Neural crest cell (in vitro differentiated cells): ENCODE measurements around the gene DLX3. TPM values are rescaled to one million over a fixed set of nuclear protein-coding genes. Genes with fewer than 3 reads are reported as not detected.

ENCODE experiments used
- DNase-seq: peaks from one replicate; pipeline ENCODE4 v3.0.0; 2021; ENCODE audit warnings: low read depth, mixed read lengths, low spot score
- H3K27ac Mint-ChIP-seq: one replicate; pipeline ENCODE4 v1.8.0; 2021; ENCODE audit warnings: mild to moderate bottlenecking, mixed read lengths; ENCODE audit not compliant: unreplicated experiment
- H3K27me3 Mint-ChIP-seq: 2 replicates; pipeline ENCODE4 v1.8.0; 2021; ENCODE audit warnings: low read depth, mild to moderate bottlenecking, mixed read lengths
- H3K36me3 Mint-ChIP-seq: 2 replicates; pipeline ENCODE4 v1.8.0; 2021; ENCODE audit warnings: low read depth, mild to moderate bottlenecking, mixed read lengths
- H3K4me1 Mint-ChIP-seq: 2 replicates; pipeline ENCODE4 v1.8.0; 2021; ENCODE audit warnings: mixed read lengths
- H3K4me3 Mint-ChIP-seq: one replicate; pipeline ENCODE4 v1.8.0; 2021; ENCODE audit warnings: mild to moderate bottlenecking, mixed read lengths
- H3K9me3 Mint-ChIP-seq: 2 replicates; pipeline ENCODE4 v1.8.0; 2021; ENCODE audit warnings: mixed read lengths
- total RNA-seq: library from RNA; stranded (reverse); gene quantifications from 2 replicates; pipeline ENCODE4 v1.2.1, GENCODE V29; 2021
- TF ChIP-seq, protein P1 (sequence below): fragments of 200-600 bp; sonication (generic); conservative IDR thresholded peaks from 2 replicates; pipeline ENCODE4 v1.5.0; 2021; ENCODE audit warnings: antibody characterized with exemption, mild to moderate bottlenecking

DLX3 gene
- total RNA-seq, 1 donor from 2014 or later = 1.0 TPM

DNA sequence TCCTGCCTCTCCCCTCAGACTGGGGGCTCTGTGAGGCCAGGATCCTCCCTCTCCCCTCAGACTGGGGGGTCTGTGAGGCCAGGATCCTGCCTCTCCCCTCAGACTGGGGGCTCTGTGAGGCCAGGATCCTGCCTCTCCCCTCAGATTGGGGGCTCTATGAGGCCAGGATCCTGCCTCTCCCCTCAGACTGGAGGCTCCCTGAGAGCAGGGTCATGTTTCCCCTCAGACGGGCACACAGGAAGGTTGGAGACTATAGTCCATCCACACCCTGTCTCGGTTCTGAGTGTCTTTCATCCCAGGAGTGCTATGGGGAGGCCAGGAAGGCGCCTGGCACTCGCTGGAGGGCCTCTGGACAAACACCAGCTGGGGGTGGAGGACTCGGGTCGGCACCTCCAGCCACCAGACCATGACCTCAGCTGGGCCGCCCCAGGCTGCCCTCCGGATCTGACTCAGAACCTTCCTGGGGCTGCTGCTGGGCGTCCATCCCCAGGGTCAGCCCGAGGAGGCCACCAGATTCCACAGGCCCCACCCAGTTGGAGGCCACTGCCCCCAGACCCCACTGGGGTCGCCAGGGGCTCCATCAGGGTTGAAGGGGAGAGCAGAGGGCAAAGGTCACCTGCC is 48.0 kb downstream of the DLX3 start:
- Mint-ChIP-seq H3K9me3 (no peaks in the 10 kb centered on the region), H3K27me3 (peaks cover 56% of the 10 kb centered on the region), H3K4me1 (peaks cover 4% of the 10 kb centered on the region), H3K4me3 (no peak overlapping the region), H3K36me3 (no peaks in the 10 kb centered on the region), H3K27ac (no peak overlapping the region)
- DNase-seq = no peak
- TF ChIP-seq, protein P1, sequence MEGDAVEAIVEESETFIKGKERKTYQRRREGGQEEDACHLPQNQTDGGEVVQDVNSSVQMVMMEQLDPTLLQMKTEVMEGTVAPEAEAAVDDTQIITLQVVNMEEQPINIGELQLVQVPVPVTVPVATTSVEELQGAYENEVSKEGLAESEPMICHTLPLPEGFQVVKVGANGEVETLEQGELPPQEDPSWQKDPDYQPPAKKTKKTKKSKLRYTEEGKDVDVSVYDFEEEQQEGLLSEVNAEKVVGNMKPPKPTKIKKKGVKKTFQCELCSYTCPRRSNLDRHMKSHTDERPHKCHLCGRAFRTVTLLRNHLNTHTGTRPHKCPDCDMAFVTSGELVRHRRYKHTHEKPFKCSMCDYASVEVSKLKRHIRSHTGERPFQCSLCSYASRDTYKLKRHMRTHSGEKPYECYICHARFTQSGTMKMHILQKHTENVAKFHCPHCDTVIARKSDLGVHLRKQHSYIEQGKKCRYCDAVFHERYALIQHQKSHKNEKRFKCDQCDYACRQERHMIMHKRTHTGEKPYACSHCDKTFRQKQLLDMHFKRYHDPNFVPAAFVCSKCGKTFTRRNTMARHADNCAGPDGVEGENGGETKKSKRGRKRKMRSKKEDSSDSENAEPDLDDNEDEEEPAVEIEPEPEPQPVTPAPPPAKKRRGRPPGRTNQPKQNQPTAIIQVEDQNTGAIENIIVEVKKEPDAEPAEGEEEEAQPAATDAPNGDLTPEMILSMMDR = no peak

DNA sequence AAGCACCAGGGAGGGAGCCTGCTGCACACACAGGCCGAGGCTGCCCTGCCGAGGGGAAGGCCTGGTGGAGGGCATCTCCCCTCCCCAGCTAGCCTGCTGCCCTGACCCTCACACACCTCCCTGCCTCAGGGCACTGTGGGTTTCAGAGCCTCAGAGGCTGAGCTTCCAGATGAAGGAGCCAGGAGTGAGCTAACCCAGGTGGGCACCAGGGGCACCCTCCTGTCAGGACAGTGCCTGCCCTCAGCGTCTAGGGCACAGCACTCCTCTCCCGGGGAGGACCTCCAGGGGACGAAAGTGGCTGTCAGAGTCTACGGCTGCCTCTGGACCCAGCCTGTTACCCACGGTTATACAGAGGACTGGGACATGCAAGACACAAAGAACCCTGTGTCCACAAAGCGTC is 48.8 kb downstream of the DLX3 start:
- DNase-seq = no peak
- H3K27me3 Mint-ChIP-seq = peaks cover 52% of the 10 kb centered on the region
- peaks cover 4% of the 10 kb centered on the region for H3K4me1 Mint-ChIP-seq

DNA sequence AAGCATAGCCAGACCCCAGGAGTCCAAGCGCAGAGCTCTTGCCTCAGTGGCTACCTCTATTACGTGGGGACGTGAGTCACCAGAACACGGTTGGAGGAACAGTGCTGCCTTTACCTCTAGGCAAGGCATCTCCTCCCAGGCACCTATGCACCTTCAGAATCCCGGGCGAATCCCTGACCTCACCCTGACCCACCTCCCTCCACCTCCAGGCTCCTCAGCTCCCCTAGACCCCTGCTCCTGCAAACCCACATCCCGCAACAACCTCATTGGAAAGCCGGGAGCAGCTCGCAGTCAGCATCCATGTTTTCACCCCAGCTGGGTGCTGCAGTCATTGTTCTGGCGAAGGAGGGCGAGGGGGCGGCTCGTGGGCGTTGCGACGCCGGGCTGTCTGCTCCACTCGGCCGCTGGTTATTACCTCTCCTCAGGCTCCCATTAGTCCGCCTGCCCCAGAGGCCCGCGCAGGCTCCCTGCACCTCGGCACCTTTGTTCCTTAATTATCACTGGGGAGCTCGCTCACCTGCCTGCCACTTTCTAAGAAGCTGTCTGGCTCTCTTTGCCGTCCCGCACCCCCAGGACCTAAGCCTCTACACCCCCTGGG is 50.7 kb downstream of the DLX3 start:
- DNase-seq = no peak
- TF ChIP-seq, protein P1 = no peak
- Mint-ChIP-seq H3K36me3 (no peaks in the 10 kb centered on the region), H3K4me3 (no peak overlapping the region), H3K27me3 (peaks cover 51% of the 10 kb centered on the region), H3K9me3 (no peaks in the 10 kb centered on the region), H3K27ac (no peak overlapping the region), H3K4me1 (peaks cover 4% of the 10 kb centered on the region)

More for the DNA sequence above, 48.8 kb downstream of the DLX3 start:
- Mint-ChIP-seq H3K27ac (no peak overlapping the region), H3K36me3 (no peaks in the 10 kb centered on the region), H3K9me3 (no peaks in the 10 kb centered on the region), H3K4me3 (no peak overlapping the region)
- TF ChIP-seq, protein P1 = no peak

DNA sequence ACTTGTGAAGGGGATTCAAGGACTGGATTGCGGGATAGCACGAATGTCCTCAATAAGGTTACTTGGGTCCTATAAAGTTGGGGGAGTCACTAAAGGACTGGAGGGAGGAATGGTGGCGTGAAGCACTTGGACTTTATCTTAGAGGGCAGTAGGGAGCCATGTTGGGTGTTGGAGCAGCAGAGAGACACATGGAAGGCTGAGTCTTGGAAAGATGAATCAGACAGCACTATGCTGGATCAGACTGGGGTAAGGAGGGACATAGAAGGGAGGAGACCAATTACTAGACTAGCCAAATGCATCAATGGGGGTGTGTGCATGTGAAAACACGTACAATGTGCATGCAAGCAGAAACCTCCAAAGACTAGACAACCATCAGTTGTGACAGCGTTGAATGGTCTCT is 52.1 kb downstream of the DLX3 start:
- Mint-ChIP-seq H3K36me3 (no peaks in the 10 kb centered on the region), H3K27ac (no peak overlapping the region)

GRCh38 chr17:49941427-49941826 is 53.6 kb downstream of the DLX3 start:
- TF ChIP-seq, protein P1 = no peak

More for the DNA sequence above, 52.1 kb downstream of the DLX3 start:
- no peak overlapping the region for H3K4me3 Mint-ChIP-seq
- TF ChIP-seq, protein P1 = no peak
- peaks cover 4% of the 10 kb centered on the region for H3K4me1 Mint-ChIP-seq
- H3K9me3 Mint-ChIP-seq = no peaks in the 10 kb centered on the region
- no peak for DNase-seq
- H3K27me3 Mint-ChIP-seq = peaks cover 54% of the 10 kb centered on the region

More at GRCh38 chr17:49941427-49941826, 53.6 kb downstream of the DLX3 start:
- H3K27ac Mint-ChIP-seq = no peak overlapping the region
- peaks cover 4% of the 10 kb centered on the region for H3K4me1 Mint-ChIP-seq
- H3K9me3 Mint-ChIP-seq = no peaks in the 10 kb centered on the region
- H3K27me3 Mint-ChIP-seq = peaks cover 52% of the 10 kb centered on the region
- H3K4me3 Mint-ChIP-seq = no peak overlapping the region
- H3K36me3 Mint-ChIP-seq = no peaks in the 10 kb centered on the region
- DNase-seq = no peak

Other genes starting within 250 kb of the DLX3 start
- gene FAM117A, start 231.1 kb downstream of the DLX3 start, total RNA-seq = 13.6 and 17.0 TPM in 2 replicates
- 93.5 and 99.7 TPM in 2 replicates for gene KAT7, start 206.5 kb downstream of the DLX3 start, total RNA-seq
- not detected in 2 replicates for gene TAC4, start 147.2 kb downstream of the DLX3 start, total RNA-seq
- 0.49 and 0.61 TPM in 2 replicates for gene DLX4, start 26.0 kb downstream of the DLX3 start, total RNA-seq
- gene ITGA3, start 60.9 kb upstream of the DLX3 start, total RNA-seq = 4.5 and 4.8 TPM in 2 replicates
- gene PDK2, start 100.1 kb upstream of the DLX3 start, total RNA-seq = 21.6 and 24.6 TPM in 2 replicates
- 26.1 and 28.7 TPM in 2 replicates for gene SAMD14, start 134.9 kb upstream of the DLX3 start, total RNA-seq
- gene PPP1R9B, start 155.5 kb upstream of the DLX3 start, total RNA-seq = 67.1 and 68.8 TPM in 2 replicates
- not detected in 2 replicates for gene SGCA, start 170.8 kb upstream of the DLX3 start, total RNA-seq
- gene COL1A1, start 206.4 kb upstream of the DLX3 start, total RNA-seq = 13.3 and 14.8 TPM in 2 replicates